Measurements from ENCODE around the gene LEMD2.

LEMD2 gene

DNA sequence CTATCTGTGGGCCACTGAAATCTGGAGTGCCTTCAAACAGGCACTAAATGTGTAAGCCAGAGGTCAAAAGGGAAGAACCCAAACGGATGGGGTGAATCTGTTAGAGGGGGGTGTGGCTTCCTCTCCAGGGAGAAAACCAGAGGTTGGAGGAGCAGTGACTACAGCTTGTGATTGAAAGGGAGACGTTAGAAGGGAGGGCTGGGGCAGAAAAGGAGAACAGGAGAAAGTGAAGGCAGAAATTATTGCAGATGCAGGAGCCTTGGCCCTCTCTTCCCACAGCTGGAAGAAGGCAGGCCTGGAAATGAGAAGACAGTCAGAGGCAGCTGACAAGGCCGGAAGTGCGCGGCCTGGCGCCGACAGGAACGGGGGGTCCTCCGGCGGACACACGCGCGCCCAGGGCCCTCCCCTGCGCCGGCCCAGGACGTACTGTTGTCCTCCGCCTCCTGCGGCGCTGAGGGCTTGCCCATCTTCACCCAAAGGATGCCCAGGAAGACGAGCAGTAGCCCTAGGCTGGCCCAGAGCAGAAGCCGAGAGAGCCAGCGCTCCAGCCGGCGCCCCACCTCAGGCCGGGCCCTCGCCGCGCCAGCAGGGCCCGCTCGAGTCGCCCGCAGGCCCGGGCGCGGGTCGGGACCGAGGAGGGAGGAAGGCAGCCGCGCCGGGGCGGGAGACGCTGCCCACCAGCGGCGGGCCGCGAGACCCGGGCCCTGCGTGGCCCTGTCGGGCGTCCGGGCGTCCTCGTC, 806 bp downstream of the LEMD2 start:
- DNase-seq (ENCODE audit: low spot score) = peak; percentile 86
- in situ Hi-C loops (cut with MboI; ENCODE audit: low sequenced_read_pairs, unreplicated experiment) = no loop called here
- no peak for TF ChIP-seq CTCF (IDR thresholded peaks at IDR 0.05; ENCODE audit: borderline replicate concordance, control extremely low read depth, extremely low read depth, insufficient read depth, missing control alignments)

DNA sequence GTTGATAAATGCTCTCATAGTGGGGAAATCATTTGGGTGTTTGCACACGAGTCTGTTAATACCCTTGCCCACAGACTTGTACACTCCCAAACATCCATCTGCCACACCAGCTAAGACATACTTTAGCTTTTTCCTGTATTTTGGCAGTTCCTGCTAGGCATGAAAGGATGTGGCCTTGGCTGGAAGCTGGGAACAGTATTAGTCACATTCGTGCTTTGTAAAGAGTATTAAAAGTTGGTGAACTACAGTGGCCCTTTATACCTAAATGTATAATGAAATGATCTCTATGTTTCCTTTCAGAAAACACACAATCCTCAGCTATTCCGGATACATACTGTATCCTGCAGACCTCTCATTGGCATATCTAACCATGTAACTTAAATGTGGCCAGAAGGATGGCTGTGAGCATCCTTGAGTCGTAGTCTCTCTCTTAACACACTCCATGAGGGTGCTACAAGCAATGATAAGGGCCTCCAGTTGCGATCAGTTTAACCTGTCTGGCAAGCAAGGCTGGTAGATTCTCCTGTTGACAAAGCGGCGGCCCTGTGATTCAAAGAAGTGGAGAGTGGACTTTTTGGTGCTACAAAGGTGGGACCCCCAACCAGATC, 1.5 kb downstream of the LEMD2 start:
- in situ Hi-C loops (cut with MboI; ENCODE audit: low sequenced_read_pairs, unreplicated experiment) = no loop called here
- no peak for TF ChIP-seq CTCF (IDR thresholded peaks at IDR 0.05; ENCODE audit: borderline replicate concordance, control extremely low read depth, extremely low read depth, insufficient read depth, missing control alignments)
- DNase-seq (ENCODE audit: low spot score) = no peak

- no peak for DNase-seq (ENCODE audit: low spot score)
- in situ Hi-C loops (cut with MboI; ENCODE audit: low sequenced_read_pairs, unreplicated experiment) = no loop called here
Measured at GRCh38 chr6:33786736-33787135, 2.2 kb downstream of the LEMD2 start.

GRCh38 chr6:33785778-33786177, 3.2 kb downstream of the LEMD2 start:
- no peak for TF ChIP-seq CTCF (IDR thresholded peaks at IDR 0.05; ENCODE audit: borderline replicate concordance, control extremely low read depth, extremely low read depth, insufficient read depth, missing control alignments)
- in situ Hi-C loops (cut with MboI; ENCODE audit: low sequenced_read_pairs, unreplicated experiment) = no loop called here
- DNase-seq (ENCODE audit: low spot score) = no peak

More at GRCh38 chr6:33786736-33787135, 2.2 kb downstream of the LEMD2 start:
- no peak for TF ChIP-seq CTCF (IDR thresholded peaks at IDR 0.05; ENCODE audit: borderline replicate concordance, control extremely low read depth, extremely low read depth, insufficient read depth, missing control alignments)

GRCh38 chr6:33784787-33785186, 4.1 kb downstream of the LEMD2 start:
- in situ Hi-C loops (cut with MboI; ENCODE audit: low sequenced_read_pairs, unreplicated experiment) = no loop called here
- DNase-seq (ENCODE audit: low spot score) = no peak
- no peak for TF ChIP-seq CTCF (IDR thresholded peaks at IDR 0.05; ENCODE audit: borderline replicate concordance, control extremely low read depth, extremely low read depth, insufficient read depth, missing control alignments)

DNA sequence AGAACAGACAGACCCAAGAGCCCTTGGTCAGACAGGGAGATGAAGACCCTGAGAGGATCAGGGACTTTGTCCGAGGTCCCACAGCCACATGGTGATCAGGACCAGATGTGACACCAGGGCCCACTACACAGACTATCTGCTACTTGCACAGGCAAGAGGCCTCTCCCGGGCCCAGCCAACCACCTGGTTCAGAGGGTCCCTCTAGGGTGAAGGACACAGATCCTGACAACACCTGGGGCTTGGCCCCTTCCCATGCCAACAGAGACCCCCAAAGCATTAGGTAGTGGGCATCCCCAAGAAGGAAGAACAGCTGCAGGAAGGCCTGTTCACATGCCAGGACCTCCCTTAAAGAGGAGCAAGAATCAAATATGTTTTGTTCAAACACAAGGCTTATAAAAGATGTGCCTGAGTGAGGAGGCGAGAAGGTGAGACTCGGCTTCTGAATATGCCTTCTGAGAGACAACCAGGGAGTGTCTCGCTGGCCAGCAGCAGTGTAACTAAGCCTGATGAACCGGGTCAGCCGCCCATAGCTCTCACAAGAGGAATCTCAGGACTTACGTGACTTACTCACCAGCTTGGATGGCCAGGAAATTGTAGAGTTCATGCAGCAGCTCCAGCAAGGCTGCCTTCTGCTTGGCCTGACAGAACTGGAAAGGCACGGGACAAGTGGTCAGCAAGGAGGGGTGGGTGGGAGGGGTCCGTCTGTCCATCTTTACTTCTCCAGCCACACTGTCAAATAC, 5.0 kb downstream of the LEMD2 start:
- in situ Hi-C loops (cut with MboI; ENCODE audit: low sequenced_read_pairs, unreplicated experiment) = no loop called here
- no peak for DNase-seq (ENCODE audit: low spot score)
- TF ChIP-seq CTCF (IDR thresholded peaks at IDR 0.05; ENCODE audit: borderline replicate concordance, control extremely low read depth, extremely low read depth, insufficient read depth, missing control alignments) = no peak

Data from GM13976 (cell line).